Right kidney (tissue), 1 donor: ENCODE data around the gene CDV3.

Source experiments
- DNase-seq: peaks from one replicate; pipeline ENCODE4 v3.0.0-alpha.2; 2016

The CDV3 gene

GRCh38 chr3:133600572-133601081 is 27.1 kb downstream of the CDV3 start:
- no peak for DNase-seq

DNA sequence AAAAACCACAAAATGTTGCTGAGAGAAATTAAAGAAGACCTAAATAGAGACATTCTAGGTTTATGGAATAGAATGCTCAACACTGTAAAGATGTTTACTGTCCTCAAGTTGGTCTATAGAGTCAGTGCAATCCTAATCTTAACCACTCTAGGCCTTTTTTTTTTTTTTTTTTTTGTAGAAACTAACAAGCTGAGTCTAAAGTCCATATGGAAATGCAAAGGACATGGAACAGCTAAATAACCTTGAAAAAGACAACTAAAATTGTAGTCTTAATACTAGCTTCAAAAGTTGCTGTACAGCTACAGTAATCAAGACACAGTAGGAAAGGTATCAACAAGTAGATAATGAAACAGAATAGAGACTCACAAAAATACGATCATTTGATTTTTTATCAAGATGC is 32.9 kb downstream of the CDV3 start:
- no peak for DNase-seq

DNA sequence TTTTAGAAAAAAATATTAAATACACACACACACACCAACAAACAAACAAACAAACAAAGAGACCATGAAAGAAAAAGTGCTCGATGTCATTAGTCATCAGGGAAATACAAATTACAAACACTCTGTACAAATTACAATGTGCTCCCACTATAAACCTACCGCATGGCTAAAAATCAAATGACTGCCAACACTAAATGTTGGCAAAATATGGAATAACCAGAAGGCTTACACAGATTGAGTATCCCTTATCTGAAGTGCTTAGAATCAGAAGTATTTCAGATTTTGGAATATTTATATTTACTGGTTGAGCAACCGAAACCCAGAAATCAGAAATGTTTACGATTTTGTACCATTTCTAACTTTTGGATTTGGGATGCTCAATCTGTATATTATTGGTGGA is 33.4 kb downstream of the CDV3 start:
- DNase-seq: no peak

GRCh38 chr3:133607816-133608215 is 34.3 kb downstream of the CDV3 start:
- DNase-seq: no peak

GRCh38 chr3:133608388-133608787 is 34.9 kb downstream of the CDV3 start:
- DNase-seq: no peak

DNA sequence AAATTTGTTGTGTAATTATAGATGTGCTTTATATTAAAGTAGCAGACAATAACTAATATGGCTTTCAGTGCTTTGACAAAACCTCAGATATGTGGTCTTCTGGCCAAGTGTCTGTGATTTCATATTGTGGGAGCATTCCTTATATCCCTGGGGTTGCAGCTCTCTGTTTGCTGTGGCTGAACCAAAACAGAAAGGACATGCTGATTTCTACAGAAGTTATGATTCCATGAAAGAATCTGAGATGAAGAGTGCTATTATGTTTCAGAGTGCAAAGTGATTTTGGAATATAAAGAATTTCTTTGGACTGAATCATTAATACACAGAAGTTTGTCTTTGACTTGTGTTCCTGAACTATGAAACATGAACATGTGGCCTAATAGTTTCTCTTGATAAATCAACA is 36.5 kb downstream of the CDV3 start:
- DNase-seq: no peak

DNA sequence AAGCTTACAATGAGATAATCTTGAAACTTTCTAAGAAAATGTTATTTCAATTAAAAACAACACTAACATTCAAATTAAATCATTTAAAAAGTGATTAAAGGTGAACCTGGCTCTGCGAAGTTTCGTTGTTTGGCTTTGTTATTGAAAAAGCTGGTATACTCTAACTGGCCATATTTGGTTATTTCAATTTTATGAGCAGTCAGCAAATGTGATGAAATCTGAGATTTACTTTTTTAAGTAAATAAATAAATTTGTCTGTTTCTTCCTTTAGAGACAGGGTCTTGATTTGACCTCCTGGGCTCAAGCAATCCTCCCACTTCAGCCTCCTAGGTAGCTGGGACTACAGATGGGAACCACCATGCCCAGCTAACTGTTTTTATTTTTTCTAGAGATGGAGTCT is 38.0 kb downstream of the CDV3 start:
- DNase-seq: no peak

GRCh38 chr3:133620066-133620784 is 46.7 kb downstream of the CDV3 start:
- no peak for DNase-seq

GRCh38 chr3:133627789-133628188 is 54.3 kb downstream of the CDV3 start:
- DNase-seq: no peak

DNA sequence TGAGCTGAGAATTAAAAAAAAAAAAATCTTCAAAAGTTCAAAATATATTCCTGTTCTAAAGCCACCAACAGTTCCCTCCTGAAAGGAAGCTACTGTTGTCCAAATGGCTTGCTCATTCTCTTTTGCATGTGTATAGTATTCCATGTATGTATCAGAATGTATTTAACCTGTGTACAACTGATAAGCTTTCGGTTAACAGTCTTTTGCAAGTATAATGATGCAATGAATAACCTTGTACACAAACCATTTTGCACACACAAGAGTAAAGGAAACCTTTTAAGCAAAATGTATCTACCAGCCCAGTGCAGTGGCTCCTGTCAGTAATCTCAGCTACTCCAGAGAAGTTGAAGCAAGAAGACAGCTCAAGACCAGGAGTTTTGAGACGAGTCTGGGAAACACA is 55.7 kb downstream of the CDV3 start:
- no peak for DNase-seq

GRCh38 chr3:133633439-133633838 is 60.0 kb downstream of the CDV3 start:
- no peak for DNase-seq
